GM12874 (cell line): ENCODE data around the gene SNRK.

ENCODE experiments used
- TF ChIP-seq, protein P1 (sequence below): IDR thresholded peaks from 2 replicates; pipeline ENCODE4 v1.5.1; 2011; ENCODE audit warnings: low read depth, mild to moderate bottlenecking, control low read depth, low read length, moderate library complexity; ENCODE audit not compliant: insufficient read depth

Gene SNRK

DNA sequence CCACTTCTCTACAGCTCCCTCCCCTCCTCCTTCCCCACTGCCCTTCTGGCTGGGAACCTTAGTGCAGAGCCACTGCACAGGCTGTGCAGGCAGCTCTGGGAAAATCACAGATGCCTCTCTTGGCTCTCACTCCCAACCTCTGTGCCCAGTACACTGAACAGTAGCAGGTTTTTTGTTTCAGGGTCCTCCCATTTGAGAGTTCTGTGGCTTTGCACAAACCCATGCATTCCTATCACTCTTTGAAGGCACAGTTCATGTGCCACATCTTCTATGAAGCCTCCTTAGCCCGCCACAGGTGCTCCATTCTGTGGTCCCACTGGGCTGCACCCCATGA lies 103.9 kb downstream of the SNRK start:
- TF ChIP-seq, protein P1, sequence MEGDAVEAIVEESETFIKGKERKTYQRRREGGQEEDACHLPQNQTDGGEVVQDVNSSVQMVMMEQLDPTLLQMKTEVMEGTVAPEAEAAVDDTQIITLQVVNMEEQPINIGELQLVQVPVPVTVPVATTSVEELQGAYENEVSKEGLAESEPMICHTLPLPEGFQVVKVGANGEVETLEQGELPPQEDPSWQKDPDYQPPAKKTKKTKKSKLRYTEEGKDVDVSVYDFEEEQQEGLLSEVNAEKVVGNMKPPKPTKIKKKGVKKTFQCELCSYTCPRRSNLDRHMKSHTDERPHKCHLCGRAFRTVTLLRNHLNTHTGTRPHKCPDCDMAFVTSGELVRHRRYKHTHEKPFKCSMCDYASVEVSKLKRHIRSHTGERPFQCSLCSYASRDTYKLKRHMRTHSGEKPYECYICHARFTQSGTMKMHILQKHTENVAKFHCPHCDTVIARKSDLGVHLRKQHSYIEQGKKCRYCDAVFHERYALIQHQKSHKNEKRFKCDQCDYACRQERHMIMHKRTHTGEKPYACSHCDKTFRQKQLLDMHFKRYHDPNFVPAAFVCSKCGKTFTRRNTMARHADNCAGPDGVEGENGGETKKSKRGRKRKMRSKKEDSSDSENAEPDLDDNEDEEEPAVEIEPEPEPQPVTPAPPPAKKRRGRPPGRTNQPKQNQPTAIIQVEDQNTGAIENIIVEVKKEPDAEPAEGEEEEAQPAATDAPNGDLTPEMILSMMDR, result no peak

DNA sequence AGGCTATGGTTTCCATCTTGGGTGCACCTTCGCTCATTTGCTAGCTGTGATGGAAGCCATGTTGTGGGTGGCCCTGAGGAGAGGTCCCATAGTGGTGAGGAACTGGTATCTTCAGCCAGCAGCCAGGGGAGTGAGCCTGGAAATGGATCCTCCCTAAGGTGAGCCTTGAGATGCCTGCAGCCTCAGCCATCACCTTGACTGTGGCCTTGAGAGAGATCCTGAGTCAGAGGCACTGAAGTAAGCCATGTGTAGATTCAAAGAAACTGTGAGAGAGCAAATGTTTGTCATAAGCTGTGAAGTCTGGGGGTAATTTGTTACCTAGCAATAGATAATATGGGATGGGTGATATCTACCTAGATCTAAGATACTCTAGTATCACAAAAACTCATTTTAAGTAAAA lies 105.3 kb downstream of the SNRK start:
- TF ChIP-seq, protein P1, result no peak

DNA sequence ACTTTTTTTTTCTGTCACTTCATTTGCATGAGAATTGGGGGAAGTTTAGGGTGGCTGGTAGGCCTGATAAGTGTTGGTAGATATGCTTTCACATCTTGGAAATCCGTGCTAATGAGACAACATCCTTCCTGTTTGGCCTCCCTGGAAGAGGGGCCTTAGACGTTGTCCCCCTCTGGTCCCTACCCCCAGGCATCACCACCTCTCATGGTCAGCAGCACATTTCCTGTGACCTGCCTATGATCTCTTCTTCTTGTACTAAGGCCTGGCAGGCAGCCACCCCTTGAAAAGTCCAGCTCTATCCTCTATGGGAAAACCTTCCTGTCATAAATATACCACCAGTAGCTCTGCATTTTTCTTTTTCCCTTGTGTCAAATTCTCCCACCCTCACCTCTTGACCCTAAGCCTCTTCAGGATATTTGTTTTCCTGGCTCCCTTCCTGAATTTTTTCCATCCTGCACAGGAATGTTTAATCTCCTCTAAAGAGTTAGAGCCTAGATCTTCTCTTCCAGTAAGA lies 107.8 kb downstream of the SNRK start:
- TF ChIP-seq, protein P1, result no peak

DNA sequence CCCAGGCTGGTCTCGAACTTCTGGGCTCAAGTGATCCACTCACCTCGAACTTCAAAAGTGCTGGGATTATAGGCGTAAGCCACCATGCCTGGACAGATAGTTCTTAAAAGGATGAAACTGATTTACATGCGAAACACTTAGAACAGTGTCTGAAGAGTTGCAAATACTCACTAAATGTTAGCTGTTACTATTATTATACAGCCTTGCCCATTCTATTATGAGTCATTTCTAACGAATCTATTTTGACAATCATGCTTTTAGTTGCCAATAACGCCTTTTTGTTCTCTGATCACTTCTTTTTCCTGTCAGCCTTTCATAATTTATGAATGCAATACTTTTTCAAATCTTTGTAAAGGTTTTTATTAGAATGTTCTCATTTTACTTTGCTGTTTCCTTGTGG lies 112.7 kb downstream of the SNRK start:
- TF ChIP-seq, protein P1, result no peak

DNA sequence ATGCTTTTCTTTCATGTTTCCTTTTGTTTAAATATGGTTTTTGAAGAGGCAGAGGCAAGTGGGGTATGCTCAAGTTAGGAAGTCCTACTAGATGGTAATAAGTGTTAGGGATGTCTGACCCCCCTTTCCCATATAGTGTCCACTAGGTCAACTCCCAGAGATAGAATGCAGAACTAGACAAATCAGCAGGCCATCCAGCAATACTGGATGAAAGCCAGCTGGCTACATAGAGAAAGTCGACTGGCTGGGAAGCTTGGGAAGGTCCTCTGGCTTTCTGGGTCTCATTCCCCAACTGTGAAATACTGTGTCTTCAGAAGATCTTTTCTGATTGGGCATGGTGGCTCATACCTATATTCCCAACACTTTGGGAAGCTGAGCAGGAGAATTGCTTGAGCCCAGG lies 113.8 kb downstream of the SNRK start:
- TF ChIP-seq, protein P1, result no peak
